ENCODE results near the gene TMC3. TPM values are rescaled to one million over a fixed set of nuclear protein-coding genes. Genes with fewer than 3 reads are reported as not detected.

Gene TMC3
- polyA plus RNA-seq, 1 donor (not counting 4 experiments of a cell fraction or from before 2014, with no cell fraction given) = not detected

- Histone ChIP-seq H3K9ac (ENCODE audit: control insufficient read depth, extremely low read depth, insufficient read depth, low read length) (no peak overlapping the region), H3K9me3 (ENCODE audit: control insufficient read depth, low read depth, low read length) (no peaks in the 10 kb centered on the region), H3K9me1 (ENCODE audit: control insufficient read depth, extremely low read depth, insufficient read depth, low read length) (no peaks in the 10 kb centered on the region), H3K4me1 (ENCODE audit: control insufficient read depth, extremely low read depth, insufficient read depth, low read length) (no peaks in the 10 kb centered on the region), H3K4me2 (ENCODE audit: control insufficient read depth, extremely low read depth, insufficient read depth, low read depth, low read length) (no peak overlapping the region), H4K20me1 (ENCODE audit: control insufficient read depth, extremely low read depth, insufficient read depth, low read length) (no peaks in the 10 kb centered on the region), H3K36me3 (ENCODE audit: control insufficient read depth in 2 of 2, extremely low read depth in 1 of 2, insufficient read depth in 2 of 2, low read length in 2 of 2) (no peaks in the 10 kb centered on the region), H2AFZ (ENCODE audit: control insufficient read depth, low read length) (no peak overlapping the region), H3K27ac (ENCODE audit: control insufficient read depth, insufficient read depth, low read length) (no peak overlapping the region), H3K4me3 (ENCODE audit: control insufficient read depth in 2 of 3, extremely low read depth in 1 of 3, insufficient read depth in 2 of 3, low read depth in 1 of 3, low read length in 3 of 3) (no peak overlapping the region), H3K27me3 (ENCODE audit: control insufficient read depth, extremely low read depth, insufficient read depth, low read length) (peaks cover 5% of the 10 kb centered on the region), H3K79me2 (ENCODE audit: control insufficient read depth, insufficient read depth, low read length) (no peaks in the 10 kb centered on the region)
- FAIRE-seq (no peak), DNase-seq (ENCODE audit: low read depth, low spot score) (no peak)
- dilution Hi-C loops (cut with MboI; ENCODE audit: extremely low pct_ligation_motif_present, low sequenced_read_pairs) = no loop called here
- no peak for TF ChIP-seq CTCF (optimal IDR thresholded peaks at IDR 0.05 in 1 of 3, IDR thresholded peaks at IDR 0.05 in 1 of 3, conservative IDR thresholded peaks at IDR 0.05 in 1 of 3; ENCODE audit: extremely low read depth in 1 of 3, insufficient read depth in 2 of 3, low read length in 3 of 3)
- no peak for TF ChIP-seq EZH2 (IDR thresholded peaks at IDR 0.05; ENCODE audit: low read length)
Observed at GRCh38 chr15:81284256-81285031, 89.6 kb downstream of the TMC3 start.

GRCh38 chr15:81282911-81283310, 91.1 kb downstream of the TMC3 start:
- dilution Hi-C loops (cut with MboI; ENCODE audit: extremely low pct_ligation_motif_present, low sequenced_read_pairs) = no loop called here
- FAIRE-seq (no peak), DNase-seq (ENCODE audit: low read depth, low spot score) (no peak)
- TF ChIP-seq CTCF (optimal IDR thresholded peaks at IDR 0.05 in 1 of 3, IDR thresholded peaks at IDR 0.05 in 1 of 3, conservative IDR thresholded peaks at IDR 0.05 in 1 of 3; ENCODE audit: extremely low read depth in 1 of 3, insufficient read depth in 2 of 3, low read length in 3 of 3) (no peak), EZH2 (IDR thresholded peaks at IDR 0.05; ENCODE audit: low read length) (no peak)
- Histone ChIP-seq H3K4me1 (ENCODE audit: control insufficient read depth, extremely low read depth, insufficient read depth, low read length) (no peaks in the 10 kb centered on the region), H3K27ac (ENCODE audit: control insufficient read depth, insufficient read depth, low read length) (no peak overlapping the region), H3K9me3 (ENCODE audit: control insufficient read depth, low read depth, low read length) (no peaks in the 10 kb centered on the region), H3K4me3 (ENCODE audit: control insufficient read depth in 2 of 3, extremely low read depth in 1 of 3, insufficient read depth in 2 of 3, low read depth in 1 of 3, low read length in 3 of 3) (no peak overlapping the region), H3K27me3 (ENCODE audit: control insufficient read depth, extremely low read depth, insufficient read depth, low read length) (peaks cover 5% of the 10 kb centered on the region), H3K9me1 (ENCODE audit: control insufficient read depth, extremely low read depth, insufficient read depth, low read length) (no peaks in the 10 kb centered on the region), H3K36me3 (ENCODE audit: control insufficient read depth in 2 of 2, extremely low read depth in 1 of 2, insufficient read depth in 2 of 2, low read length in 2 of 2) (no peaks in the 10 kb centered on the region), H3K79me2 (ENCODE audit: control insufficient read depth, insufficient read depth, low read length) (no peaks in the 10 kb centered on the region), H3K9ac (ENCODE audit: control insufficient read depth, extremely low read depth, insufficient read depth, low read length) (no peak overlapping the region), H3K4me2 (ENCODE audit: control insufficient read depth, extremely low read depth, insufficient read depth, low read depth, low read length) (no peak overlapping the region), H2AFZ (ENCODE audit: control insufficient read depth, low read length) (no peak overlapping the region), H4K20me1 (ENCODE audit: control insufficient read depth, extremely low read depth, insufficient read depth, low read length) (no peaks in the 10 kb centered on the region)

All from keratinocyte (primary cell).